Lung (tissue), 12 donors: ENCODE results near the gene MFSD6L. TPM values are rescaled to one million over a fixed set of nuclear protein-coding genes. Genes with fewer than 3 reads are reported as not detected.

Source experiments
- ATAC-seq: fragments of 200-7000 bp; cut with Tn5 transposase; one replicate; pipeline ENCODE4 v1.9.1; 2020; ENCODE audit warnings: moderate number of reproducible peaks; ENCODE audit not compliant: insufficient read depth, low FRiP score
- DNase-seq, 3 donors: peaks; one replicate each; pipeline ENCODE4 v3.0.0-alpha.2; 2013 to 2017
- H3K27ac ChIP-seq, 2 donors: one replicate each; pipeline ENCODE4 v1.5.1; 2013; ENCODE audit warnings: mild to moderate bottlenecking in 2 of 2, moderate library complexity in 2 of 2, control low read depth in 1 of 2, inconsistent platforms in 1 of 2, low read depth in 1 of 2, low read length in 1 of 2
- H3K27me3 ChIP-seq, 3 donors: one replicate each; pipeline ENCODE4 v1.5.1; 2013; ENCODE audit warnings: low read length in 2 of 3; ENCODE audit not compliant: control insufficient read depth in 3 of 3, insufficient read depth in 3 of 3
- H3K36me3 ChIP-seq, 4 donors: one replicate each; pipeline ENCODE4 v1.5.1; 2013; ENCODE audit warnings: low read length in 4 of 4, mild to moderate bottlenecking in 1 of 4, moderate library complexity in 1 of 4; ENCODE audit not compliant: control insufficient read depth in 4 of 4, insufficient read depth in 4 of 4
- H3K4me1 ChIP-seq, 5 donors: one replicate each; pipeline ENCODE4 v1.5.1; 2013; ENCODE audit warnings: low read length in 5 of 5, mild to moderate bottlenecking in 2 of 5, moderate library complexity in 1 of 5; ENCODE audit not compliant: control insufficient read depth in 5 of 5, insufficient read depth in 5 of 5
- H3K4me3 ChIP-seq: one replicate; pipeline ENCODE4 v1.5.1; 2013; ENCODE audit warnings: mild to moderate bottlenecking, control low read depth, moderate library complexity
- H3K9ac ChIP-seq, 2 donors: one replicate each; pipeline ENCODE4 v1.5.1; 2013; ENCODE audit warnings: low read length in 2 of 2, control low read depth in 1 of 2; ENCODE audit not compliant: insufficient read depth in 1 of 2
- H3K9me3 ChIP-seq, 4 donors: one replicate each; pipeline ENCODE4 v1.5.1; 2013; ENCODE audit warnings: low read length in 3 of 4, mild to moderate bottlenecking in 1 of 4, moderate library complexity in 1 of 4; ENCODE audit not compliant: control insufficient read depth in 4 of 4, insufficient read depth in 3 of 4
- WGBS, 2 donors: extraction: QIAGEN DNeasy Blood & Tissue Kit; methylation state at CpG; one replicate each; pipeline ENCODE4 v1.1.7; 2013; 5-methylcytosine and 5-hydroxymethylcytosine counted together
- polyA plus RNA-seq, 2 donors: library from polyadenylated mRNA; stranded (reverse); fragments of 200-250 nt; gene quantifications; one replicate each; pipeline ENCODE4 v1.2.1, GENCODE V29; 2013
- total RNA-seq, 2 donors: library from RNA; depleted of rRNA in 1 of 2; stranded (reverse); fragments of >200 nt in 1 of 2; gene quantifications; one replicate each; pipeline ENCODE4 v1.2.1, GENCODE V29; 2014 to 2021
- TF ChIP-seq, protein P1 (sequence below): IDR thresholded peaks from 2 replicates; pipeline ENCODE4 v1.5.1; 2012; ENCODE audit warnings: mild to moderate bottlenecking; ENCODE audit errors: control extremely low read depth, extremely low read depth
- donor health status: control.
- donor health status: control.
- donor health status: Bipolar disorder and iron deficiency.
- donor health status: healthy.
- donor health status: DM: yes; HTN: yes; CAD: no.

The MFSD6L gene
- total and polyA plus RNA-seq, 4 donors, result 0.68 to 2.1 (median 1.1) TPM

DNA sequence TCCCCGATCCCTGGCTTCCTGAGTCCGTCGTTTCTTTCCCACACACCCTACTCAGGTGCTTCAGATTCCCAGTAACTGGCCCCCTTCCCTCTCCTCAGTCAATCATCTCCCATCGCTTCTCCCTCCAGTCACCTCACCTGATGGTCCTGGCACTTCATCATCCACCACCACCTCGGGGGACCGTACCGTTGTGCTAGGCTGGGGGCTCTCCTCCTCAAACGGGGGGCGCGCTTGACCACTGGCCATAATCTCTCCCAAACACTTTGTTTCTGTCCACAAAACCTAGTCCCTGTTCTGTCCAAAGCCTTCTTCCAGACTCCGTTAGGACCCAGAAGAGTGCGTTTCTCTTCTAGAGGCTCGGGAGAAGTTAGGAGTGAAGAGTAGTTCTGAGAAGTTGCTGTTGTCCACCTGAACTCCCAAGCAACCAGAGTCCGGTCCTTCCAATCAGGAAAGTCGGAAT lies 41.0 kb downstream of the MFSD6L start, which contains the start of gene SPDYE4:
Gene SPDYE4 (minus strand): TSS at position 410 of the 460 bp plus-strand sequence. CDS start 164 bp downstream, at position 246.
- peaks cover 0 to 28% (median 2%) of the 10 kb centered on the region in 3 donors for H3K27me3 ChIP-seq
- WGBS, 2 donors, result 92 to 96% methylated on average over 15 of the region's 15 CpGs
- ATAC-seq (no peak), DNase-seq (no peak)
- H3K4me3 ChIP-seq, result no peak within 1 kb of the TSS
- H3K9me3 ChIP-seq, result peaks cover 0 to 1% (median 0%) of the 10 kb centered on the region in 4 donors
- H3K27ac ChIP-seq, result no peak within 1 kb of the TSS
- no peak within 1 kb of the TSS for H3K9ac ChIP-seq
- H3K4me1 ChIP-seq, result no peaks in the 10 kb centered on the region
- no peaks in the 10 kb centered on the region for H3K36me3 ChIP-seq
- TF ChIP-seq, protein P1, sequence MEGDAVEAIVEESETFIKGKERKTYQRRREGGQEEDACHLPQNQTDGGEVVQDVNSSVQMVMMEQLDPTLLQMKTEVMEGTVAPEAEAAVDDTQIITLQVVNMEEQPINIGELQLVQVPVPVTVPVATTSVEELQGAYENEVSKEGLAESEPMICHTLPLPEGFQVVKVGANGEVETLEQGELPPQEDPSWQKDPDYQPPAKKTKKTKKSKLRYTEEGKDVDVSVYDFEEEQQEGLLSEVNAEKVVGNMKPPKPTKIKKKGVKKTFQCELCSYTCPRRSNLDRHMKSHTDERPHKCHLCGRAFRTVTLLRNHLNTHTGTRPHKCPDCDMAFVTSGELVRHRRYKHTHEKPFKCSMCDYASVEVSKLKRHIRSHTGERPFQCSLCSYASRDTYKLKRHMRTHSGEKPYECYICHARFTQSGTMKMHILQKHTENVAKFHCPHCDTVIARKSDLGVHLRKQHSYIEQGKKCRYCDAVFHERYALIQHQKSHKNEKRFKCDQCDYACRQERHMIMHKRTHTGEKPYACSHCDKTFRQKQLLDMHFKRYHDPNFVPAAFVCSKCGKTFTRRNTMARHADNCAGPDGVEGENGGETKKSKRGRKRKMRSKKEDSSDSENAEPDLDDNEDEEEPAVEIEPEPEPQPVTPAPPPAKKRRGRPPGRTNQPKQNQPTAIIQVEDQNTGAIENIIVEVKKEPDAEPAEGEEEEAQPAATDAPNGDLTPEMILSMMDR, result no peak

DNA sequence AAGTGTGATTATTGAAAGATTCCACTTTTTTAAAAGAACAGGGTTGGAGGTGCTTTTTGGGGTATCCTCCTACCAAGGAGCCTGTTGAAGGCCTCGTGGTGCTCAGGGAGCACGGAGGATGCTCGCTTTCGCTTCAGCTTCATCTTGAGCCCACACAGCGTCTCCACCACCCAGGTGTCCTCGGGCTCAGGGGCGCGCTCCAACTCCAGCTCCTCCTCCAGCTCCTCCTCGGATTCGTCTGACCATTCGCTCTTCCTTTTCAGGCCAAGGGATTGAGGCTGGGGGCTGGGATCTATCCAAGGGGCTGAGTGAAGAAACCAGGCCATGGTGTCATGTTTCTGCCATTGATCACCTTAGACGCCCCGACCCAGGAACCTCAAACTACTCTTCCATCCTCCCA lies 42.0 kb downstream of the MFSD6L start:
- H3K27ac ChIP-seq, result no peak overlapping the region
- no peak overlapping the region for H3K9ac ChIP-seq
- no peaks in the 10 kb centered on the region for H3K4me1 ChIP-seq
- ATAC-seq (no peak), DNase-seq (no peak)
- no peaks in the 10 kb centered on the region for H3K36me3 ChIP-seq
- H3K27me3 ChIP-seq, result peaks cover 0 to 26% (median 2%) of the 10 kb centered on the region in 3 donors
- TF ChIP-seq, protein P1, result no peak
- H3K4me3 ChIP-seq, result no peak overlapping the region
- WGBS, 2 donors, result 84 to 91% methylated on average over 13 of the region's 13 CpGs
- H3K9me3 ChIP-seq, result peaks cover 0 to 1% (median 0%) of the 10 kb centered on the region in 4 donors

DNA sequence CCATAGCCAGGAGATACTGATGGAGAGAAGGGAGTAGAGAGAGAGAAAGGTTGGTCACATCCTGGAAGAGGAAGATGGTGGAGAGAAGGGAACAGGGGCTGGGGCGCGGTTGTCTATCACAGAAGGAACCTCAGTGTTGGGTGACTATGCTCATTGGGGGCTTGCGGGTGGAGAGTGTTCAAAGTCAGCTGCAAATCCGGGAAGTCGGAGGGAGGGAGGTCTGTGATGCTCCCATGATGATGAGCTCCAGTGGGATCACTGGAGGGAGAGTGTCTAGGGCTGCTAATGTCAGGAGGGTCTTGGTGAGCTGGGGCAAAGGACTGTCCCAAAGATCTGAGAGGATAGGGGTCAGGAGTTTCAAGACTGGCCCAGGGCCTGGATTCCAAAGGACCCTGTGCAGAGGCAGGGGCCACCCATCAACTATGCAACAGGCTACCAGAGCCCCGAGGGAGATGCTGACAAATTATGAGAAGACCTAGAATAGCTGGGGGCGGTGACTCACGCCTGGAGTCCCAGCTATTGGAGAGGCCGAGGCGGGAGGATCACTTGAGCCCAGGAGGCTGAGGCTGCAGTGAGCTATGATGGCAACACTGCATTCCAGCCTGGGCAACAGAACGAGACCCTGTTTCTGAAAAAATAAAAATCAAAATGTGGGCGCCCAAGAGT lies 43.4 kb downstream of the MFSD6L start:
- TF ChIP-seq, protein P1, result no peak
- DNase-seq, result no peak

More for the DNA sequence above, 43.4 kb downstream of the MFSD6L start:
- H3K9me3 ChIP-seq, result no peaks in the 10 kb centered on the region
- H3K36me3 ChIP-seq, result no peaks in the 10 kb centered on the region
- H3K9ac ChIP-seq, result no peak overlapping the region
- WGBS, 2 donors, result 93% methylated on average over 12 of the region's 12 CpGs
- H3K4me3 ChIP-seq, result no peak overlapping the region
- ATAC-seq, result no peak
- no peaks in the 10 kb centered on the region for H3K4me1 ChIP-seq
- H3K27ac ChIP-seq, result no peak overlapping the region
- H3K27me3 ChIP-seq, result peaks cover 0 to 19% (median 2%) of the 10 kb centered on the region in 3 donors
